HG03196 (cell line): Measurements from ENCODE around the gene FBXO11.
"Not testable (repeated sequence)": the region's sequence is repeated elsewhere in the genome, so short reads cannot be mapped to it uniquely, and the experiment has no call there.

Source experiments
- ATAC-seq: cut with Tn5 transposase; IDR thresholded peaks from one replicate; pipeline ENCODE4 v1.9.1; 2021; ENCODE audit not compliant: unreplicated experiment

FBXO11 gene

GRCh38 chr2:47906157-47907038, at the start of gene FBXO11:
Gene FBXO11, minus strand, starts transcription at chr2:47906498. Its CDS starts 778 bp downstream, at chr2:47905720.
- peak; percentile 86 for ATAC-seq

GRCh38 chr2:47950340-47951301, 44.3 kb upstream of the FBXO11 start:
- ATAC-seq = no peak

- ATAC-seq = no peak
These were observed 40.3 kb upstream of the FBXO11 start for GRCh38 chr2:47946593-47946992.

- ATAC-seq = no peak
These were observed 38.9 kb upstream of the FBXO11 start for GRCh38 chr2:47945046-47945781.

DNA sequence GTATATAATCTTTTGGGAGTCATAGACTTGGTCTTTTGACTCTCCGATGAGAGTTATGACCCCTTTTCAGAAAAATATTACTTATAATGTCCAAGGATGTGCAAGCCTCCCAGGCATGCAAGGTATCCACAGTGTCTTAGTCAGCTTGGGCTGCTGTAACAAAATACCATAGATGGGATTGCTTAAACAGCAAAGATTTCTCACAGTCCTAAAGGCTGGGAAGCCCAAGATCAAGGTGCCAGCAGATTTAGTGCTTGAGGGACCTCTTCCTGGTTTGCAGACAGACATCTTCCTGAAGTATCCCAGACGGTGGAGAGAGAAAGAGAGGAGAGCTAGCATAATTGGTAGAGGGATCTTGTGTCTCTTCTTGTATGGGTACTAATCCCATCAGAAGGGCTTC, 35.6 kb upstream of the FBXO11 start:
- no peak for ATAC-seq

GRCh38 chr2:47937677-47938076, 31.4 kb upstream of the FBXO11 start:
- no peak for ATAC-seq

- ATAC-seq = no peak
These were observed 28.8 kb upstream of the FBXO11 start for GRCh38 chr2:47935071-47935470.

- ATAC-seq = no peak
These were observed 11.7 kb upstream of the FBXO11 start for GRCh38 chr2:47918043-47918442.

- no peak for ATAC-seq
These were observed 11.1 kb upstream of the FBXO11 start for GRCh38 chr2:47917276-47917961.

DNA sequence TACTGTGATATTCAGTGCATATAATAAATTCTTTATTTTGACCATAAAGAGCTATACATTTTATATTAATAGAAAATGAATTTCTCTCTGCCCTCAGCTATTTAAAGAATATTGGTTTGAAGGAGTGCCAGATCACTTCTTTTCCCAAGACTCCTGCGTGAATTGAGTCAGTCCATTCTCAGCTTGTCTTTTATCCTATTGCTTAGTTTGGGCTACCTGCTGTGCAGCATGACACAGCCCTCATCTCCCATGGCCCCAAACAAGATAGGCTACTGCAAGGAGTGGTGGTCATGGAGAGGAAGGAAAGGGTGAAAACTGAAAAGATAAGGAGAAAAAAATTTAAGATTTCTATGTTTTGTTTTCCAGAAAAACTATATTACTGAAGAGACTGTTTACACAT, 10.1 kb upstream of the FBXO11 start:
- no peak for ATAC-seq

DNA sequence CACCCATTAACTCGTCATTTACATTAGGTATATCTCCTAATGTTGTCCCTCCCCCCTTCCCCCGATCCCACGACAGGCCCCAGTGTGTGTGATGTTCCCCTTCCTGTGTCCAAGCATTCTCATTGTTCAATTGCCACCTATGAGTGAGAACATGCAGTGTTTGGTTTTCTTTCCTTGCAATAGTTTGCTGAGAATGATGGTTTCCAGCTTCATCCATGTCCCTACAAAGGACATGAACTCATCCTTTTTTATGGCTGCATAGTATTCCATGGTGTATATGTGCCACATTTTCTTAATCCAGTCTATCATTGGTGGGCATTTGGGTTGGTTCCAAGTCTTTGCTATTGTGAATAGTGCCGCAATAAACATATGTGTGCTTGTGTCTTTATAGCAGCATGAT, 4.4 kb upstream of the FBXO11 start:
- ATAC-seq = not testable (repeated sequence)

- no peak for ATAC-seq
These were observed 2.4 kb upstream of the FBXO11 start for GRCh38 chr2:47908682-47909081.

GRCh38 chr2:47907039-47907781, 912 bp upstream of the FBXO11 start:
- ATAC-seq = no peak

- peak; percentile 4 for ATAC-seq
These were observed 727 bp downstream of the FBXO11 start for GRCh38 chr2:47905386-47906156.

DNA sequence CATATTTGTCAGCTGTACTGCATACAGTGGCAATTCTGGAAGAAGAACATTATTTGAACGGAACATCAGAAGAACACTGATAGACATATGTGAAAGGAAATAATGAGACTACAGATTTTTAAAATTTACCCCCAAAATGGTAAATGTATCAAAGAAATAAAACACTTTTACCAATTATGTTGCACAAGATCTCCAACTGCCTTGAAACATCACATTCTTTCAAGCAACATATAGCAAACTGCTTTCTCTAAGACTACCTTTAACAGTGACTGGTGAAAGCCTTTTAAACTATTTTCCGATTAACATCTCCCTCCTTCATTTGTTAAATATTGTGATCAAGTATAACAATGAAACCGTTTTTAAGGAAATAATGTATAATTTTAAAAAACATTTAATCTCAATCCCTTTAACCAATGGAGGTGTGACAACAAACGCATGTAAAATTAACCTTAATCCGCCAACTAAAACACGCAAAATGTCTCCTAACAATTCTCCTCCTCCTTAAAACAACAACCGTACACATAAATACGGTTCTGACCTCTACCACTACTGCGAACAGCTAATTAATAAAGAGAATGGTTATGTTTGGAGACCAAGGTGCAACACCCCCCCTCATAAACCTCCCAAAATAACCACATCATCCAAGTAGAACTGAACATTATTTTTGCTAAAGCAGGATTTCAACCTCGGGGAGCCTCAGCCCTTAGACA, 2.4 kb downstream of the FBXO11 start:
- ATAC-seq = no peak

GRCh38 chr2:47901892-47902291, 4.4 kb downstream of the FBXO11 start:
- not testable (repeated sequence) for ATAC-seq

DNA sequence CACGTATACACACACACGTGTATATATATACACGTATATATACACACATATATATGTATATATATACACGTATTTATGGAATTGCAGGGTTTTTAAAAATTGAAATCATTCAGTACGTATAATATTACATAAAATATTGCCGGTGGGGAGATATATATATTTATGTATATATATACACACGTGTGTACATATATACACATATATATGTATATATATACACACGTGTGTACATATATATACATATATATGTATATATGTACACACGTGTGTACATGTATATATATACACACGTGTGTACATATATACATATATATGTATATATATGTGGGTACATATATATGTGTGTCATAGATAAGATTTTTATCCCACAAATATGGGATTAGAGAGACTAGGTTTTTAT, 5.4 kb downstream of the FBXO11 start:
- ATAC-seq = no peak
